ENCODE results near the gene B3GALNT2. TPM values are rescaled to one million over a fixed set of nuclear protein-coding genes. Genes with fewer than 3 reads are reported as not detected.

B3GALNT2 gene
- polyA plus RNA-seq, 1 donor (not counting 4 experiments of a cell fraction or from before 2014, with no cell fraction given) = 30.5 TPM

DNA sequence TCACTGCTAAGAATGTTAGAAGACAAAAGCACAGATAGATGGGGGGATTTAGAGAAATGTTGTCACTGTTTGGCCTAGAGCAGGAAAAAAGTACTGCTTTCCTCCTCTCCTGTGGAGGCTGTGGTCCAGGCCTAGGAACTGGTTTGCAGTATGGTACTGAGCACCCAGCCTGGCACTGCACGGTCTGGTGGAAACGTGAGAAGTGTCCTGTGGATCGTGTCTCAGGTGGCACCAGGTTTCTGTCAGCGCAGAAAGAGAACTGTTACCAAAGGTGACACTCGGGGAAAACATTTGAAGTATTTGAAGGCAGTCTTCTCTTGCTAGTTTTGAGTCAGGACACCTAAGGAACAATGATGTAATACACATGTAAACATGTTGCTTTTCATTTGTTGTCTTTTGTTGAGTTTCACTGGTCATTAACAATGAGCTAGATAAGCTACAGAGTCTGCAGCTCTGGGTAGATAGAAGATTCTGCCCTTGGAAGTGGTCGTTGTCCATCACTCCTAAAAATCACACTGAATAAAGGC lies 63.0 kb downstream of the B3GALNT2 start:
- peaks cover 19 to 21% of the 10 kb centered on the region in 2 experiments for H3K36me3 ChIP-seq (ENCODE audit: control insufficient read depth in 2 of 2, extremely low read depth in 1 of 2, insufficient read depth in 2 of 2, low read length in 2 of 2)

DNA sequence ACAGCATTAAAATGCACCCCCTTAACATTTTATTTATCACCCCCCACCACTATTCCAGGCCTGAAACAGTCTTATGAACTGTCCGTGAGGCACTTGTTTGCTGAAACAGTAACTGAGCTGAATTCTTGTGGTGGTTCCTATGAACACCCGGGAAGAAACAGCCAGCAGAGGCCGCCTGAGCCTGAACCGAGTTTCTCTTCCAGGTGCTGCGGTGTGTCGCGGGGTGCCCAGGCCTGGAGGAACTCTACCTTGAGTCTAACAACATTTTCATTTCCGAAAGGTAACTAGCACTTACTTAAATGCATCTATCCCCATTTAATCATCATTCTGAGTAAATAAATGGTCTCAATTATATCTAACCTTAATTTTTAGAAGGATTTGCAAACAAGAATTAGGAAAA lies 70.3 kb downstream of the B3GALNT2 start:
- Histone ChIP-seq H3K27me3 (ENCODE audit: control insufficient read depth, extremely low read depth, insufficient read depth, low read length) (no peaks in the 10 kb centered on the region), H3K36me3 (ENCODE audit: control insufficient read depth in 2 of 2, extremely low read depth in 1 of 2, insufficient read depth in 2 of 2, low read length in 2 of 2) (peaks cover 9 to 13% of the 10 kb centered on the region in 2 experiments), H3K79me2 (ENCODE audit: control insufficient read depth, insufficient read depth, low read length) (no peaks in the 10 kb centered on the region), H3K27ac (ENCODE audit: control insufficient read depth, insufficient read depth, low read length) (no peak overlapping the region), H4K20me1 (ENCODE audit: control insufficient read depth, extremely low read depth, insufficient read depth, low read length) (no peaks in the 10 kb centered on the region), H3K4me2 (ENCODE audit: control insufficient read depth, extremely low read depth, insufficient read depth, low read depth, low read length) (no peak overlapping the region), H3K4me1 (ENCODE audit: control insufficient read depth, extremely low read depth, insufficient read depth, low read length) (no peaks in the 10 kb centered on the region), H3K9me3 (ENCODE audit: control insufficient read depth, low read depth, low read length) (no peaks in the 10 kb centered on the region), H3K4me3 (ENCODE audit: control insufficient read depth in 2 of 3, extremely low read depth in 1 of 3, insufficient read depth in 2 of 3, low read depth in 1 of 3, low read length in 3 of 3) (no peak overlapping the region), H2AFZ (ENCODE audit: control insufficient read depth, low read length) (no peak overlapping the region), H3K9me1 (ENCODE audit: control insufficient read depth, extremely low read depth, insufficient read depth, low read length) (no peaks in the 10 kb centered on the region), H3K9ac (ENCODE audit: control insufficient read depth, extremely low read depth, insufficient read depth, low read length) (no peak overlapping the region)
- DNase-seq (ENCODE audit: low read depth, low spot score) (no peak), FAIRE-seq (no peak)
- TF ChIP-seq EZH2 (IDR thresholded peaks at IDR 0.05; ENCODE audit: low read length) = no peak
- TF ChIP-seq, protein P1, sequence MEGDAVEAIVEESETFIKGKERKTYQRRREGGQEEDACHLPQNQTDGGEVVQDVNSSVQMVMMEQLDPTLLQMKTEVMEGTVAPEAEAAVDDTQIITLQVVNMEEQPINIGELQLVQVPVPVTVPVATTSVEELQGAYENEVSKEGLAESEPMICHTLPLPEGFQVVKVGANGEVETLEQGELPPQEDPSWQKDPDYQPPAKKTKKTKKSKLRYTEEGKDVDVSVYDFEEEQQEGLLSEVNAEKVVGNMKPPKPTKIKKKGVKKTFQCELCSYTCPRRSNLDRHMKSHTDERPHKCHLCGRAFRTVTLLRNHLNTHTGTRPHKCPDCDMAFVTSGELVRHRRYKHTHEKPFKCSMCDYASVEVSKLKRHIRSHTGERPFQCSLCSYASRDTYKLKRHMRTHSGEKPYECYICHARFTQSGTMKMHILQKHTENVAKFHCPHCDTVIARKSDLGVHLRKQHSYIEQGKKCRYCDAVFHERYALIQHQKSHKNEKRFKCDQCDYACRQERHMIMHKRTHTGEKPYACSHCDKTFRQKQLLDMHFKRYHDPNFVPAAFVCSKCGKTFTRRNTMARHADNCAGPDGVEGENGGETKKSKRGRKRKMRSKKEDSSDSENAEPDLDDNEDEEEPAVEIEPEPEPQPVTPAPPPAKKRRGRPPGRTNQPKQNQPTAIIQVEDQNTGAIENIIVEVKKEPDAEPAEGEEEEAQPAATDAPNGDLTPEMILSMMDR (optimal IDR thresholded peaks at IDR 0.05 in 1 of 3, IDR thresholded peaks at IDR 0.05 in 1 of 3, conservative IDR thresholded peaks at IDR 0.05 in 1 of 3; ENCODE audit: extremely low read depth in 1 of 3, insufficient read depth in 2 of 3, low read length in 3 of 3) = no peak
- dilution Hi-C loops (cut with MboI; ENCODE audit: extremely low pct_ligation_motif_present, low sequenced_read_pairs) = no loop called here

More for the DNA sequence above, 63.0 kb downstream of the B3GALNT2 start:
- TF ChIP-seq, protein P1 (optimal IDR thresholded peaks at IDR 0.05 in 1 of 3, IDR thresholded peaks at IDR 0.05 in 1 of 3, conservative IDR thresholded peaks at IDR 0.05 in 1 of 3; ENCODE audit: extremely low read depth in 1 of 3, insufficient read depth in 2 of 3, low read length in 3 of 3) = no peak
- no peak for TF ChIP-seq EZH2 (IDR thresholded peaks at IDR 0.05; ENCODE audit: low read length)
- Histone ChIP-seq H3K4me1 (ENCODE audit: control insufficient read depth, extremely low read depth, insufficient read depth, low read length) (peaks cover 9% of the 10 kb centered on the region), H2AFZ (ENCODE audit: control insufficient read depth, low read length) (no peak overlapping the region), H3K79me2 (ENCODE audit: control insufficient read depth, insufficient read depth, low read length) (no peaks in the 10 kb centered on the region), H3K4me3 (ENCODE audit: control insufficient read depth in 2 of 3, extremely low read depth in 1 of 3, insufficient read depth in 2 of 3, low read depth in 1 of 3, low read length in 3 of 3) (no peak overlapping the region), H3K27me3 (ENCODE audit: control insufficient read depth, extremely low read depth, insufficient read depth, low read length) (no peaks in the 10 kb centered on the region), H3K4me2 (ENCODE audit: control insufficient read depth, extremely low read depth, insufficient read depth, low read depth, low read length) (no peak overlapping the region), H4K20me1 (ENCODE audit: control insufficient read depth, extremely low read depth, insufficient read depth, low read length) (no peaks in the 10 kb centered on the region), H3K9me1 (ENCODE audit: control insufficient read depth, extremely low read depth, insufficient read depth, low read length) (no peaks in the 10 kb centered on the region), H3K27ac (ENCODE audit: control insufficient read depth, insufficient read depth, low read length) (no peak overlapping the region), H3K9me3 (ENCODE audit: control insufficient read depth, low read depth, low read length) (no peaks in the 10 kb centered on the region), H3K9ac (ENCODE audit: control insufficient read depth, extremely low read depth, insufficient read depth, low read length) (no peak overlapping the region)
- no peak for DNase-seq (ENCODE audit: low read depth, low spot score)
- dilution Hi-C loops (cut with MboI; ENCODE audit: extremely low pct_ligation_motif_present, low sequenced_read_pairs) = no loop called here
- no peak for FAIRE-seq
